KMS-11 (cell line): ENCODE results near the gene ACADS.
"Not testable (repeated sequence)": the region's sequence is repeated elsewhere in the genome, so short reads cannot be mapped to it uniquely, and the experiment has no call there.

Experiments used
- H2AFZ ChIP-seq: fragments of 200-600 bp; sonication (generic); 2 replicates; pipeline ENCODE4 v1.6.1; 2016; ENCODE audit warnings: antibody characterized with exemption, mixed run types, low read depth
- H3K27ac ChIP-seq: fragments of 200-600 bp; sonication (generic); 2 replicates; pipeline ENCODE4 v1.6.1; 2016; ENCODE audit warnings: mild to moderate bottlenecking, mixed run types
- H3K27me3 ChIP-seq: fragments of 200-600 bp; sonication (generic); 2 replicates; pipeline ENCODE4 v1.6.1; 2017; ENCODE audit warnings: mild to moderate bottlenecking, low read depth, mixed run types, moderate library complexity; ENCODE audit not compliant: insufficient read depth
- H3K36me3 ChIP-seq: fragments of 200-600 bp; sonication (generic); 2 replicates; pipeline ENCODE4 v1.6.1; 2017; ENCODE audit warnings: mild to moderate bottlenecking, mixed run types; ENCODE audit not compliant: insufficient read depth
- H3K4me1 ChIP-seq: fragments of 200-600 bp; sonication (generic); 2 replicates; pipeline ENCODE4 v1.6.1; 2016; ENCODE audit warnings: mild to moderate bottlenecking, low read depth, mixed run types; ENCODE audit not compliant: poor library complexity, severe bottlenecking
- H3K4me2 ChIP-seq: fragments of 200-600 bp; sonication (generic); 2 replicates; pipeline ENCODE4 v1.7.0; 2016; ENCODE audit warnings: mild to moderate bottlenecking, mixed run types
- H3K4me3 ChIP-seq: fragments of 200-600 bp; sonication (generic); IDR thresholded peaks from 2 replicates; pipeline ENCODE4 v1.6.1; 2017; ENCODE audit warnings: low read depth, low read length, mixed read lengths; ENCODE audit not compliant: insufficient read depth
- H3K79me2 ChIP-seq: fragments of 200-600 bp; sonication (generic); 2 replicates; pipeline ENCODE4 v1.6.1; 2016; ENCODE audit warnings: low read depth, mixed run types; ENCODE audit not compliant: insufficient read depth
- H3K9ac ChIP-seq: fragments of 200-600 bp; sonication (generic); 2 replicates; pipeline ENCODE4 v1.6.1; 2016; ENCODE audit warnings: mild to moderate bottlenecking, mixed run types
- H4K20me1 ChIP-seq: fragments of 200-600 bp; sonication (generic); 2 replicates; pipeline ENCODE4 v1.6.1; 2016; ENCODE audit warnings: mild to moderate bottlenecking, mixed run types; ENCODE audit not compliant: insufficient read depth
- CTCF ChIP-seq: fragments of 200-600 bp; sonication (generic); conservative IDR thresholded peaks from 2 replicates; pipeline ENCODE4 v1.6.1; 2017; ENCODE audit warnings: low read depth, mild to moderate bottlenecking, antibody characterized with exemption, low read length, moderate library complexity, mixed read lengths

The ACADS gene

DNA sequence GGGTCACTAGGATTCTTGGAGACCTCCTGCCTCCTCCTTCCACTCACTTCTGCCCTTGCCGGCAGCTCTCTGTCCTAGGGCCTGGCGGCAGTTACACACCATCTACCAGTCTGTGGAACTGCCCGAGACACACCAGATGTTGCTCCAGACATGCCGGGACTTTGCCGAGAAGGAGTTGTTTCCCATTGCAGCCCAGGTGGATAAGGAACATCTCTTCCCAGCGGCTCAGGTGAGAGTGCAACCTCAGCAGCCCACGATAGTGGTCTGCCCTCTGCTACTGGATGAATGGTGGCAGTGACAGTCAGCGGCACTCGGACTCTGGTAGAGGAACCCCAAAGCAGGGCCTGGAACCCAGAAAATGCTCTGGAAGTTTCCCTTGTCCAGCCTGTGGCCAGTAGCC is 1.3 kb downstream of the ACADS start:
- no peak overlapping the region for H3K27ac ChIP-seq
- H3K4me2 ChIP-seq, result no peak overlapping the region
- no peaks in the 10 kb centered on the region for H3K79me2 ChIP-seq
- no peak overlapping the region for H2AFZ ChIP-seq
- no peak overlapping the region for H3K4me3 ChIP-seq
- H3K36me3 ChIP-seq, result no peaks in the 10 kb centered on the region
- no peaks in the 10 kb centered on the region for H4K20me1 ChIP-seq
- no peak for TF ChIP-seq CTCF
- no peaks in the 10 kb centered on the region for H3K27me3 ChIP-seq
- no peaks in the 10 kb centered on the region for H3K4me1 ChIP-seq
- H3K9ac ChIP-seq, result no peak overlapping the region

- not testable (repeated sequence) for H3K4me1 ChIP-seq, H3K27ac ChIP-seq, H3K9ac ChIP-seq, H3K36me3 ChIP-seq, H4K20me1 ChIP-seq, H3K4me3 ChIP-seq, H3K27me3 ChIP-seq, H3K4me2 ChIP-seq, H3K79me2 ChIP-seq, H2AFZ ChIP-seq
These were observed 6.6 kb downstream of the ACADS start for GRCh38 chr12:120732198-120732597.

GRCh38 chr12:120733574-120733973 is 7.9 kb downstream of the ACADS start:
- no peak overlapping the region for H3K27ac ChIP-seq
- H2AFZ ChIP-seq, result no peak overlapping the region
- no peak overlapping the region for H3K9ac ChIP-seq
- H4K20me1 ChIP-seq, result no peaks in the 10 kb centered on the region
- no peaks in the 10 kb centered on the region for H3K27me3 ChIP-seq
- no peaks in the 10 kb centered on the region for H3K36me3 ChIP-seq
- H3K79me2 ChIP-seq, result no peaks in the 10 kb centered on the region
- no peak overlapping the region for H3K4me3 ChIP-seq
- TF ChIP-seq CTCF, result no peak
- H3K4me2 ChIP-seq, result no peak overlapping the region
- no peaks in the 10 kb centered on the region for H3K4me1 ChIP-seq

DNA sequence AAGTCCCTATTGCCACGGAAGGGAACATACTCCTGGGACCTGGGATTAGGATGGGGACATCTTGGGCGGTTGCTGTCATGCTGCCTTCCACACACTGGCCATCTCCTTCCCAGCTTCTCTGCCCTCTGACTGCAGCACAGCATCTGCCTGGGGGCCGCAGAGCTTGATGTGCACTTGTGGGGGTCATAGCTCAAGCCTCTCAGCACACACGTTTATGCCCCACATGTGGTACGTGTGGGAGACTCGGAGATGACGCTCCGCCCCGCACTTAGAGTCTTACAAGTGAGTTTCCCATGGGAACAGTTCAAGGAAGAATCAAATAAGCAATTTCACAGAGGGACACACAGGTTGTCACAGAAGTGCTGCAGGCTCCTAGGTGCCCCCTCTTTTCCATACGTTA is 8.6 kb downstream of the ACADS start:
- no peak overlapping the region for H3K27ac ChIP-seq
- no peak for TF ChIP-seq CTCF
- H3K4me1 ChIP-seq, result no peaks in the 10 kb centered on the region
- no peak overlapping the region for H3K4me3 ChIP-seq
- H3K79me2 ChIP-seq, result no peaks in the 10 kb centered on the region
- no peak overlapping the region for H3K4me2 ChIP-seq
- H3K36me3 ChIP-seq, result no peaks in the 10 kb centered on the region
- no peaks in the 10 kb centered on the region for H3K27me3 ChIP-seq
- no peaks in the 10 kb centered on the region for H4K20me1 ChIP-seq
- H3K9ac ChIP-seq, result no peak overlapping the region
- no peak overlapping the region for H2AFZ ChIP-seq

DNA sequence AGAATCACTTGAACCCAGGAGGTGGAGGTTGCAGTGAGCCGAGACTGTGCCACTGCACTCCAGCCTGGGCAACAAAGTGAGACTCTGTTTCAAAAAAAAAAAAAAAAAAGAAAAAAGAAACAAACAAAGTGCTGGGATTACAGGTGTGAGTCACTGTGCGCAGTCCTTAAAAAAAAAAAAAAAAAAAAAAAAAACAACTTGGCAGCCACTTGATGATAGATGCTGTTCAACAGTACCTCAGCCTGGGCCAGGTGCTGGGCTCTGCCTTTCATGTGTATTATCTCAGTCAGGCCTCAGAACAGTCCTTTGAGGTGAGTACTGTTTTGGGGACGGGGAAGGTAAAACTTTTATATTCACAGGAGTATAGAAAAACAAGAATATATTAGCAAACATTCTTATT is 9.6 kb downstream of the ACADS start:
- no peak for TF ChIP-seq CTCF

More for the DNA sequence above, 9.6 kb downstream of the ACADS start:
- Histone ChIP-seq H2AFZ (no peak overlapping the region), H3K27ac (no peak overlapping the region), H3K36me3 (no peaks in the 10 kb centered on the region), H3K4me2 (no peak overlapping the region), H4K20me1 (no peaks in the 10 kb centered on the region), H3K4me1 (no peaks in the 10 kb centered on the region), H3K79me2 (no peaks in the 10 kb centered on the region), H3K27me3 (no peaks in the 10 kb centered on the region), H3K9ac (no peak overlapping the region), H3K4me3 (no peak overlapping the region)
